Measurements from ENCODE around the gene PCBP1.
"Not testable (repeated sequence)": the region's sequence is repeated elsewhere in the genome, so short reads cannot be mapped to it uniquely, and the experiment has no call there.

PCBP1 gene

DNA sequence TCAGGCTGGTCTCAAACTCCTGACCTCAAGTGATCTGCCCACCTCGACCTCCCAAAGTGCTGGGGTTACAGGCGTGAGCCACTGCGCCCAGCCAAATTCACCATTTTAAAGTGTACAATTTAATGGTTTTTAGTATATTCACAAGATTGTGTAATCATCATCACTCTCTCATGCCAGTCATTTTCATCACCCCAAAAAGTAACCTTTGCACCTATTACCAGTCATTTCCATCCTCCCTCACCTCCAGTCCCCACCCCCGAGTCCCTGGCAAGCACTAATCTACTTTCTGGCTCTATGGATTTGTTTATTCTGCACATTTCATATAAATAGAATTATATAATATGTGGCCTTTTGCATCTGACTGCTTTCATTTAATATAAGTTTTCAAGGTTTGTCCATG lies 10.8 kb downstream of the PCBP1 start:
- DNase-seq (ENCODE audit: low read depth in 2 of 2) = no peak

DNA sequence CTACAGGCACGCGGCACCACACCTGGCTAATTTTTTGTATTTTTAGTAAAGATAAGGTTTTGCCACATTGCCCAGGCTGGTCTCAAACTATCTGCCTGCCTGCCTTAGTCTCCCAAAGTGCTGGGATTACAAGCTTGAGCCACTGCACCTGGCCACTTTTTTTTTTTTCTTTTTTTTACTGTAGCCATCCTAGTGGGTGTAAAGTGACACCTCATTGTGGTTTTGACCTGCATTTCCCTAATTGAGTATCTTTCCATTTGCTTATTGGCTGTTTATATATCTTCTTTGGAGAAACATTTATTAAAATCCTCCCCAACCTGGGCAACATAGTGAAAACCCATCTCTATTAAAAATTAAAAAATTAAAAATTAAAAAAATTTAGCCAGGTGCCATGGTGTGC lies 12.0 kb downstream of the PCBP1 start:
- DNase-seq (ENCODE audit: low read depth in 2 of 2) = no peak

DNA sequence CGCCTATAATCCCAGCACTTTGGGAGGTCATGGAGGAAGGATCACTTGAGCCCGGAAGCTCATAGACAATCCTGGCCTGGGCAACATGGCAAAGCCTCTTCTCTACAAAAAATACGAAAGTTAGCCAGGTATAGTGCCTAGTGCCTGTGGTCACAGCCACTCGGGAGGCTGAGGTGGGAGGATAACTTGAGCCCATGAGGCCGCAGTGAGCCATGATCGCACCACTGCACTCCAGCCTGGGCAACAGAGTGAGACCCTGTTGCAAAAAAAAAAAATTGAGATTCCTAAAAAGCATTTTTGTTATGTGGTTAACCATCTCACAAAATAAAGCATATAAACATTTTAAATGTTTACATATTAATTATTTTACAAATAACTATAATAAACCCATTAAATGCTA lies 13.9 kb downstream of the PCBP1 start:
- no peak for DNase-seq (ENCODE audit: low read depth in 2 of 2)

DNA sequence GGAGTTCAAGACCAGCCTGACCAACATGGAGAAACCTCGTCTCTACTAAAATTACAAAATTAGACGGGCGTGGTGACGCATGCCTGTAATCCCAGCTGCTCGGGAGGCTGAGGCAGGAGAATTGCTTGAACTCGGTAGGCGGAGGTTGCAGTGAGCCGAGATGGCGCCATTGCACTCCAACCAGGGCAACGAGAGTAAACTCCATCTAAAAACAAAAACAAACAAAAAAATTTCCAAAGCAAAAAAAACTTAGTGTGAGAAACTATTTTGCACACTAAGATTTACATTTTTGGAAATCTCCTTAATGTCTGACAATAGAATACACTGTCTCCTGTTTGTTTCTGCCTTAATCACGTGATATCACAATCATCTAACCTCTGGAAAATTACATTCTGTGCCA lies 14.4 kb downstream of the PCBP1 start:
- DNase-seq (ENCODE audit: low read depth in 2 of 2) = not testable (repeated sequence)

DNA sequence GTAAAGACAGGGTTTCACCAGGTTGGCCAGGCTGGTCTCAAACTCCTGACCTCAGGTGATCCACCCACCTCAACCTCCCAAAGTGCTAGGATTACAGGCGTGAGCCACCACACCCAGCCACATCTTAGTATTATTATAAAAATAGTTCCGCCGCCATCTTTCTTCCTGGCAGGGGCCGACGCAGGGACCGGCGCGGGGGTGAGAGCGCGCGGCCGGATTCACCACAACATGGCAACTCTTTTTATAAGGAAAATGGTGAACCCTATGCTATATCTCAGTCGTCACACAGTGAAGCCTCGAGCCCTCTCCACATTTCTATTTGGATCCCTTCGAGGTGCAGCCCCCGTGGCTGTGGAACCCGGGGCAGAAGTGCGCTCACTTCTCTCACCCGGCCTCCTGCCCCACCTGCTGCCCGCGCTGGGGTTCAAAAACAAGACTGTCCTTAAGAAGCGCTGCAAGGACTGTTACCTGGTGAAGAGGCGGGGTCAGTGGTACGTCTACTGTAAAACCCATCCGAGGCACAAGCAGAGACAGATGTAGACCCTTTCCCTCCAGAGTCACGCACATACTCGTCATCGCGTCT lies 15.1 kb downstream of the PCBP1 start:
- not testable (repeated sequence) for DNase-seq (ENCODE audit: low read depth in 2 of 2)

DNA sequence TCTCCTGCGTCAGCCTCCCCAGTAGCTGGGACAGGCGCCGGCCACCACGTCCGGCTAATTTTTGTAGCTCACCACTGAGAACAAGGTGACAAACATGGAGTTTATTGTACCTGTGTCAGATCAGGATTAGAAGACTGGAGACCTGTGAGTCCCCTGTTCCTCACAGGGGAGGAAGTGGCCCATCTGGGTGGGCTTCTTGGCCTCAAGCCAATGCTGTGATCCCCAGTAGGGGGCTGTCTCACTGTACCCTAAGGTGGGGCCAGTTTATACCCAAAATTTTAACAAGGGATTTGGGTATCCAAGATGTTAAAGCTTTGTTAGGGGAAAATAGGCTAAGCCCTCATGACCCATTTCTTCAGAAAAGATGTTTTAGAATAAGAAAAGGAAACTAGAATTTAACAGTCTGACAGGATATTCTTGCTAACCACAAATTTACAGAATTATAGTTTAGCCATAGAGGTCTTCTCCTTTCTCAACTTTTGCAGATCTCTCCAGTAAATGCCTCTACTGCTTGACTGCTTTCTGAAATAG lies 16.3 kb downstream of the PCBP1 start:
- no peak for DNase-seq (ENCODE audit: low read depth in 2 of 2)

DNA sequence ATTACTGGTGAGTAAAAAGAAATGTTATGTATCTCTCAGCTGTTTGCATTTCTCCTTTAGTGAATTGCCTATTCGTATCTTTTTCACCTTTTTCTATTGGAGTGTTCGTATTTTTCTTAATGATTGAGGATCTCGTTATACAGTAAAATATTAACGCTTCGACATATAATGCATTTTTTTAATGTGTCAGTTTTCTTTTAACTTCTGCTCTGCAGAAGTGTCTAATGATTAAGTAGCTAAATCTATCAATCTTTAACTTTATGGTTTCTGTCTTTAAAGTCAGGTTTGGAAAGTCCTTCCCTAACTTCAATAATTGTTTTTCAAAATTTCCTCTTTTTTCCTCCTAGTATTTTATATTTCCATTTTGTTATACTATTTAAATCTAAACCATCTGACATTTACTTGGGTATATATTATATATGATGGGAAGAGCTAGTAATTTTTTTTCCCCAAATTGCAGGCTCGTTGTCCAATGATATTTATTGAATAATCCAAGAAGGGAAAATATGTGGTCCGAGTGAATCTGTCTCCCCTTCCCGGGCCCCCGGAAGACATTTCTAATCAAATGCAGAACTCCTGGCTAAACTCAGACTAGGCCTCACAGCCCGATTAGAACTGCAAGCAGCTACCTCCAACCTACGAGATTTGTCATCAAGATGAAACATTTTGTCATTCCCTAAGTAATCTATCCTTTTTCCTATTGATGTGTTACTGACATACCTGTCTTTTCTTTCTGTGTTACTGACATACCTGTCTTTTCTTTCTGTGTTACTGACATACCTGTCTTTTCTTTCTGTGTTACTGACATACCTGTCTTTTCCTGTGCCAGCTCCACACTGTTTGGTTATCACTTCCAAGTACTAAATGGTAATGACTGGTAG lies 17.2 kb downstream of the PCBP1 start:
- no peak for DNase-seq (ENCODE audit: low read depth in 2 of 2)

DNA sequence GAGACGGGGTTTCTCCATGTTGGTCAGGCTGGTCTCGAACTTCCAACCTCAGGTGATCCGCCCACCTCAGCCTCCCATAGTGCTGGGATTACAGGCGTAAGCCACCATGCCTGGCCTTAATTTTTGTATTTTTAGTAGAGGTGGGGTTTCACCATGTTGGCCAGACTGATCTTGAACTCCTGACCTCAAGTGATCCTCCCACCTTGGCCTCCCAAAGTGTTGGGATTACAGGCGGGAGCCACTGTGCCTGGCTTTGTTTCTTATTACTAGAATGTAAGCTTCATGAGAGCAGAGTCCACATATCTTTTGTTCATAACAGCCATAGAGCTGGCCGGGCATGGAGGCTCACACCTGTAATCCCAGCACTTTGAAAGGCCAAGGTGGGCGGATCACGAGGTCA lies 18.9 kb downstream of the PCBP1 start:
- DNase-seq (ENCODE audit: low read depth in 2 of 2) = not testable (repeated sequence)

DNA sequence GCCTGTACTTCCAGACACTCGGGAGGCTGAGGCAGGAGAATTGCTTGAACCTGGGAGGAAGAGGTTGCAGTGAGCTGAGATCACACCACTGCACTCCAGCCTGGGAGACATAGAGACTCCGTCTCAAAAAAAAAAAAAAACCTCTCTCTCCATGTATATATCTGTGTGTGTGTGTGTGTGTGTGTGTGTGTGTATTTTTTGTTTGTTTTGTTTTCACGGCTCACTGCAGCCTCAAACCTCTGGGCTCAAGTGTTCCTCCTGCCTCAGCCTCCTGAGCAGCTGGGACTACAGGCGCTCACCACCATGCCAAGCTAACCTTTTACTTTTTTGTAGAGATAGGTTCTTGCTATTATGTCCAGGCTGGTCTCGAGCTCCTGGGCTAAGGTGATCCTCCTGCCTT lies 23.1 kb downstream of the PCBP1 start:
- DNase-seq (ENCODE audit: low read depth in 2 of 2) = not testable (repeated sequence)

DNA sequence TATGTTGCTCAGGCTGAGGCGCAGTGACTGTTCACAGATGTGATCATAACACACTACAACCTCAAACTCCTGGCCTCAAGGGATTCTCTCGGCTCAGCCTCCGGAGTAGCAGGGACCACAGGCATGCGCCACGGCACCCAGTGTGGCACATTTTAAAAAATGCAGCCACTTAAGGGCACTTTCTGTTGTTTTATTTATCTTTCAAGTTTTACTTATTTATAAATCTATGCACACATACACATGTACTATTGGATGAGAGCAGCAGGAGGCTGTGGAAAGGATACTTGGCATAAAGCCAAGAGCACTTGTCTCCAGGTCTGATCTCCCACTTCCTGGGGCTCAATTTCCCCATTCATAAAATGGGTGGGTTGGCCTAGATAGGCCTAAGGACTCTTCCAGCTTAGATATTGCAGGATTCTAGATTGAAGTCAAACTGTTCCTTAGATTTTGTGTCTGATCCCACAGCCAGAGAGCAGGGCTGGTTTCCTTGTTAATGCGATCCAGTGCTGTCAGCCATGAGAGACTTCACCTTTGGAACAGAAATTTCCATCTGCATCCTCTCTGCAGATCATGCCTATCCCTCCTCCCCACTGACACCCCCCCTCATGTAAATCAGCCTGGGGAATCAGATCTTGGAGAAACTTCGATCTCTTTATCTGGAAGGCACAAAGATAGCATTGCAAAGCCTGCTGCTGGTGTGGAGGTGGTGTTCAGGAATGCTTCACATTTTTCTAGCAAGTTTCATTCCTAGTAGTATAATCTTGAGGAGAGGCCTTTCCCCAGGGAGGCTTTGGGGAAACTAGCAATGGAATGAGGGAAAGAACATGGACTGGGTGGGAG lies 24.7 kb downstream of the PCBP1 start:
- no peak for DNase-seq (ENCODE audit: low read depth in 2 of 2)

DNA sequence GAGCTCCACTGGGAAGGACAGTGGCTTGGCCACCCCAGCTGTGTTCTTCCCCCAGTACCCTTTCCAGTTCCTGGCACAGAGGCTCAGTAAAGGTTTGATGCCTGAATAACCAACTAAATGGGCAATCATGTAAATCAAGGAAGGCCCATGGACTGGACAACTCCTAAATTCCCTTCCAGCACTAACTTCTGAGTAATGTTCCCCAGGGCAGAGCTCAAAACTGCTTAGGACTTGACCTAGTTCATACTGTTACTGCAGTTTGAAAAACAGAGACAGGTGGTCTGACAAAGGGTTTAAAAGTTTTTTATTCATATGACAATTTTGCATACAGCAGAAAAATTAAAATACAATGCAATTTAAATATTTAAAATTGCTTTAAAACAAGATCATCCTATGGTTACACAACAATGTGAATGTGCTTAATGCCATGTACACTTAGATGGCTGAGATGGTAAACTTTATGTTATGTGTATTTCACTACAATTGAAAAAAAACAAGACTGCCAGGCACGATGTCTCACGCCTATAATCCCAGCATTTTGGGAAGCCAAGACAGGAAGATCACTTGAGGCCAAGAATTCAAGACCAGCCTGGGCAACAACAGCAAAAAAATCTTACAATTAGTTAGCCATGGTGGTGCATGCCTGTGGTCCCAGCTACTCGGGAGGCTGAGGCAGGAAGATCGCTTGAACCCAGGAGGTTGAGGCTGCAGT lies 26.2 kb downstream of the PCBP1 start:
- no peak for DNase-seq (ENCODE audit: low read depth in 2 of 2)

DNA sequence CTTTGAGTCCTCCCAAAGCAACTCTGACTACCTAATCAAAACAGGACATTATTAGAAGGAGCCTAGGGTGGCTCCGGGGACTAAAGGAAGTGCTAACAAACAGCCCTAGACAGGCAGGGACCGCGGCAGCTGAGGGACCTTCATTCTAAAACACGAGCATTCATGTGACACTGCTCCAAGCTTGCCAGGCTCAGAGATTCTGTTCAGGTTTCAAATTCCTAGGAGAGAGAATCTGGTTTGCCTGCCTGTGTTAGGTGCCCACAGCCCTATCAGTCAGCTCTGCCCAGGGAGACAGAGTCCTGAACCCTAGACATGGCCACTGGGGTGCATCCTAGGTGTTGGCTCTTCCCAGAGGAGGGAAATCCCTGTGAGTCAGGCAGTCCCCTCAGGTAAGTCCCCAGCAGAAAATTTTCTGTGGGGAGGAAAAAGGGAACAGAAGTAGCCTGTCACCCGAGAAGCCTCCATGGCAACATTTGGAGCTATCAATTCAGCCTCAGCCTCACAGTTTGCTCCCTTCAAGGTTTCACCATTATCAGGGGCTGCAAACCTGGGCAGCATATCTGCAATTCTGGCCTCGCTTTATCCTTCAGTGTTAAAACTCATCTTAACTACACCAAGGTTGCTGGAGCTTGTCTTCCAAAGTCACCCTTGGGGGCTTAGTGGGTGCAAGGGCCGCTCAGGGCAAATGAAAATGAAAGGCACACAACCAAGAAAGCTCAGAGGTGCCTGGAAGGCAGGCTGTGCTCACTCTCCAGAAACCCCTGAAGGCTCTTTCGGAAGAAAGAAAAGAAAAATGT lies 28.6 kb downstream of the PCBP1 start:
- no peak for DNase-seq (ENCODE audit: low read depth in 2 of 2)

DNA sequence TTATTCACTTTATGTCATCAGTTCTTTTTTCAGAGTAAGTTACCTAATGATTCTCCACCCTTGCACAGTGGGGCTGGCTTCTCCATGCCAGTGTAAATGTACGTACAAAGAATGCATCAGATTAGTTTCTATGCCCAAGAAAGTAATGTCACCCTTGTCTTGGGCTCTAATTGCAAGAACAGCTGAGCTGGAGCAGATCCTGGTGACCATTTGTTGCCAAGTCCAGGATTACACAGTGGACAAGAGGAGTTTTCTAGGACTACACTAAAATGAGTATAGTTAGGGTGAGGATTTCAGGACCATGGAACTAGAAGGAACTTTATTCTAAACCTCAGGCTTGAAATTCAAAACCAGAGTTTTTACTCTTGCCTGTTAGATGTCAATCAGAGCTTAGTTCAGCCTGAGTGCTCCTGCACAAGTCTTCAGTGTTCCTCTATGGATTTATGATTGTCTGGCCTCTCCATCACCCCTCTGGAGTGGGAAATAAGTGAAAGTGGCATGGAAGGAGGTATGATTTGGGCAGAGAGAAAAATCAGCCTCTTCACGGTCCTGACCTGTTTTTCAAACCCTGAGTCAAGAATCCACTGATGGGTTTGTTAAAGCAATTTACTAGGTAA lies 29.8 kb downstream of the PCBP1 start:
- DNase-seq (ENCODE audit: low read depth in 2 of 2) = no peak

DNA sequence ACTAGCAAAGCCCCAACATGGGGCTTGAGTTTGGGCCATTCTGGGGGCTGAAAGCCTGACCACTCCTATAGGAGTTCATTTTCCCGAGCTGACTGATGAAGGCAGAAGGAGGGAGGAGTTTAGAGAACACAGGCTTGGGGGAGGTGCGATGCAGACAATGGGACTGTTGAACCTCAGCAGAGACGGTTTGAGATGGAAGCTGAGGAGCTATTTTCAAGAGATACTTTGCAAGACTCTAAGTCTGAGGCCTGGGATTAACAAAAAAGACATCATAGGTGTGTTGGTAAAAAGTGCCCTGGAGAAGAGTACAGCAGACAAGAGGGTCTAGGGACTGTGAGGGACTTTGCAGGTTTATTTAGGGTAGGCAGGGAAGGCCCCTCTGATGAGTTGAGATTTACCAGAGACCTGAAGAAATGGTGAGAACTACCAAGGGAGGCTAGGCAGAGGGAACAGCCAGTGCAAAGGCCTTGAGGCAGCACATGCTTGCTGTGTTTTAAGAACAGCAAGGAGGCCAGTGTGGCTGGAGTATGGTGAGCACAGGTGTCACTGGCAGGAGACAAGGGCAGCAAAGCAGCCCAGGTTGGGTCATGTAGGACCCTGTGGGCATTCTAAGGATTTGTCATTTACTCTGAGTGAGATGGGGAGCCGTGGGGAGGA lies 31.6 kb downstream of the PCBP1 start:
- no peak for DNase-seq (ENCODE audit: low read depth in 2 of 2)

DNA sequence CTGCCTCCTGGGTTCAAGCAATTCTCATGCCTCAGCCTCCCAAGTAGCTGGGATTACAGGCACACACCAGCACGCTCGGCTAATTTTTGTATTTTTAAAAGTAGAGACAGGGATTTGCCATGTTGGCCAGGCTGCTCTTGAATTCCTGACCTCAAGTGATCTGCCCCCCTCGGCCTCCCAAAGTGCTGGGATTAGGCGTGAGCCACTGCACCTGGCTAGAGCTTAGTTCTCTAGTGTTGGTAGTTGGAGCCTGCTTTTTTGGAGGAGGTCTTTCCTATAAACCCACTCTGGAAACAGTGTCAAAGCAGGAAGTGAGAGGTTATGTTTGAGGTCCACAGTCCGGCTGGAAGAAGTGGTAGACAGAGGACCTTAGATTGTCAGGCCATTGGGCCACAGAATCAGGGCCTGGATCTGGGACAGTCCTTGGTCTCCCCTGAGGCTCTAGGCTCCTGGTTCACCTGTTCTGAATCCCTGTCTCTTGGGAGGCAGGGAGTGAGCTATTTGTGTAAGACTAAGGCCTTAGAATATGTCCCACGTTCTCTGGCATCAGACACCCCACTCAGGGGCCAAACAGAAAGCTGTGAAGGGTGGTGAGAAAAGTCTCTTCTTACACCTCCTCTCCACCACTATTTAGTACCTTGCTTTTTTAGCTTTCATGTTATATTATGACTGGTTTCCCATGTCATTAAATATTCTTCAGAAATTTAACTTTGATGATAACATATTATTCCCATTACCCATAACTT lies 34.5 kb downstream of the PCBP1 start:
- no peak for DNase-seq (ENCODE audit: low read depth in 2 of 2)

DNA sequence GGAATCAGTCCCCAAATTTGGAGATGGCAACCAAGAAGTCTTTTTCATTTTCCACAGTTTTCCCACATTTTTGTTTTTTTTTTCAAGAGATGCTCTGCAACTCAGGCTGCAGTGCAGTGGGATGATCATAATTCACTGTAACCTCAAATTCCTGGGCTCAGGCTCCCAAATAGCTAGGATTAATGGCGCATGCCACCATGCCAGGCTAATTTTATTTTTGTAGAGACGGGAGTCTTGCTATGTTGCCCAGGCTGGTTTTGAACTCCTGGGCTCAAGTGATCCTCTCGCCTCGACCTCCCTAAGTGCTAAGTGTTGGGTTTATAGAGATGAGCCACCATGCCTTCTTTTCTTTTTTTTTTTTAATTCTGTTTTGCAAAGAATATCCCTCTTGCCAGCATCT lies 35.2 kb downstream of the PCBP1 start:
- DNase-seq (ENCODE audit: low read depth in 2 of 2) = no peak

DNA sequence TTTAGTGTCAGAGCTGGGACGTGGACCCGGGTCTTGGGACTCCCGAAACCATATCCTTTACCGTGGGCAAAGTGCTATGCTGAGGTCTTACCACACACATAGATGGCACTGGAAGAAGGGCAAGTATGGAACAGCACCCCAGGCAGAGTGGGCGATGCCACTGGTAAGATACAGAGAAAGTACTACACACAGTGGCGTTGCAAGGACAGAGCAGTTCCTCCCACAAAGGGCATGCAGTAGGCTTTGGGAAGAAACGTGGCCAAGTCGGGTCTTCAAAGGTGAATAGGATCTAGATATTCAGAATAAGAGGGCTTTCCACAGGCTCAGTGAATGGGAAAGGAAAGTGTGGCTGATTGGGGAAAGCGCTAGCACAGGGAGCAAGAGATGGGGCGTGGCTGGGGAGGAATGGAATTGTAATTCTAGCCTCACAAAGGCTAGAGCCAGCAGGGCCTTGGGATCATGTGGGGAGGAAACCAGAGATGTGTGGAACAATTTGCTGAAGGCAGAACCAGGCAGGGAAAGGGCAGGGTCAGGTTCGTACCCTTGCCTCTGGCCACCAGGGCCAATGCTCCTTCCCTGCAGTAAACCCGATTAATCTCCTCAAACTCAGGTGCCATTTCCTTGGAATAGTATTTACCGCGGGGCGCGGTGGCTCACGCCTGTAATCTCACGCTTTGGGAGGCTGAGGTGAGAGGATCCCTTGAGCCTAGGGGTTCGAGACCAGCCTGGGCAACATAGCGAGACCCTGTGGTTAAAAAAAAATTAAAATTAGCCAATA lies 36.0 kb downstream of the PCBP1 start:
- no peak for DNase-seq (ENCODE audit: low read depth in 2 of 2)

DNA sequence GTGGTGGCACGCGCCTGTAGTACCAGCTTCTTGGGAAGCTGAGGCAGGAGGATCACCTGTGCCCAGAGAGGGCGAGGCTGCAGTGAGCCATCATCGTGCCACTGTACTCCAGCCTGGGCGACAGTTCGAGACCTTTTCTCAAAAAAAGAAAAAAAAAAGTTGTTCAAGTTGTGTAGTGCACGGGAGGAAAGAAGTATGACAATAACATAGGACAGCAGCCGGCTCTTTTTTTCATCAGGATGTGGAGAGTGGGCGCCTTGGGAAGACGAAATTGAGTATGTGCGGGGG lies 36.5 kb downstream of the PCBP1 start:
- no peak for DNase-seq (ENCODE audit: low read depth in 2 of 2)
